D341Med (cell line): Measurements from ENCODE around the gene EPS8.
"Not testable (repeated sequence)": the region's sequence is repeated elsewhere in the genome, so short reads cannot be mapped to it uniquely, and the experiment has no call there.

Source experiments
- DNase-seq: peaks from one replicate; pipeline ENCODE4 v3.0.0; 2012; ENCODE audit warnings: low spot score

EPS8 gene

DNA sequence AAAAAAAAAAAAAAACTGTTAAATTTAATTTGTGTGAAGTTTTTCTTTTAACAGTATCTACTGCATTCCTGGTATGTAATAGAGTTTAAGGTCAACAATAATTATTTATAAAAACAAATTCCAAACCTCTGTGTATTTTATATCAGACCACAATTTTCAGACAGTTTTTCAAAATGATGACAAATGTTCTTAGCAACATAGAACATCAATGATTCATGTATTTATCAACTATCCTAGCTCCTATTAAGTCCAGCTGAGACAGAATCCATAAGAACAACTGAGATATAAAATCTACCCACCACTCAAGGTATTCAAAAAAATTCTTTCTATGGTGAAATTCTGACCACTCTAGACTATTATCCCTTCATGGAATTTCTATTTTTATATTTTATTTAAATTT is 144.5 kb downstream of the EPS8 start:
- no peak for DNase-seq

DNA sequence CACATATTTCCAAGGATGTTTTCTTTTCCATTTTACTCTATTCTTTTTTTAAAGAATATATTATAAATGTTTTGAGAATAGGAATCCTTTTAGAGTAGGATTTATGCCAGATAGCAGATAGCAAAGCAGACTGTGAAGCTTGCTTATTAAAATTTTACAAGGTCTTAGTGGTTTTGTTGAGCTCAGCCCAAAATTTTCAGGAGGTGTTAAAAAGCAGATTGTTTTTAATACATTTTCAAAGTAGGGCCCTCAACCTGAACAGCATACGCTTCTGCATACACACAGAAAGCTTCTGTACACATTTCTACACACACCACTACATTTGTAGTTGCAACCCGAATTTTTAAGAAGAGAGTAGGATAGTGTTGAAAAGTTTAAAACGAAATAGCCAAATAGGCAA is 151.0 kb downstream of the EPS8 start:
- DNase-seq, result no peak

DNA sequence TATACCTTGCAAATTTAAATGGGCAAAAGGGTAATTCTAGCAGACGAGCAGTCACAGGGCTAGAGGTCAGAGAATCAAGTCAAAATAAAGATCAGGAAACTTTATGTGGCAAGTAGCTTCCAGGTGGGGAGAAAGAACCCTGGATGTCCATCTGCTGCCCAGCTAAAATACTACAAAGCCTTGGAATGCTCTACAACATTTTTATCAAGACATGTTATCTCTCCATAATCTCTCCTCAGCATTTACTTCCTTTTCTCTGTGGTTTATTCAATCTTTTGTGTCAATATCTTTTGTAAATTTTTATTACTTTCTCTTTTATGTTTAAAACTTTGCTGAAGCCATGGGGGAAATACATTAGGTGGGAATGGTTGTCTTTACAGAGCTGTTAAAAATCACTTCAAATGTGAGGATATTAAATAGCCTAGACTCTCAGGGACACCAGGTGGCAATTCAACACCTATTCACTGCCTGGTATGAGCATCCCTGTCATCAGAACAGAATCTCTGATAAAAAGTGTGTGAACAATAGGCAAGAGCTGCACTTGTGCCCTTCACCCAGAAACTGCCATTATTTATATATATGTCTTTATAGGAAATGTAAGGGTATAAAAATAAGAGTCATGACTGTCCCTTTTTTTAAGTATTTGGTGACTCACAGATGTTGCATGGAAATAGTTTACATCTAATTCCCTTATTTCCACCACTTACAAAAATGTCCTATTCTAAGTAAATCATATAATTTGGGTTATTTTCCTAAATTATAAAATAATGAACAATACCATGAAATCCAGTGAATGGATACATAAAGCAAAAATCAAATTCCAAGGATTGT is 152.9 kb downstream of the EPS8 start:
- DNase-seq, result no peak

DNA sequence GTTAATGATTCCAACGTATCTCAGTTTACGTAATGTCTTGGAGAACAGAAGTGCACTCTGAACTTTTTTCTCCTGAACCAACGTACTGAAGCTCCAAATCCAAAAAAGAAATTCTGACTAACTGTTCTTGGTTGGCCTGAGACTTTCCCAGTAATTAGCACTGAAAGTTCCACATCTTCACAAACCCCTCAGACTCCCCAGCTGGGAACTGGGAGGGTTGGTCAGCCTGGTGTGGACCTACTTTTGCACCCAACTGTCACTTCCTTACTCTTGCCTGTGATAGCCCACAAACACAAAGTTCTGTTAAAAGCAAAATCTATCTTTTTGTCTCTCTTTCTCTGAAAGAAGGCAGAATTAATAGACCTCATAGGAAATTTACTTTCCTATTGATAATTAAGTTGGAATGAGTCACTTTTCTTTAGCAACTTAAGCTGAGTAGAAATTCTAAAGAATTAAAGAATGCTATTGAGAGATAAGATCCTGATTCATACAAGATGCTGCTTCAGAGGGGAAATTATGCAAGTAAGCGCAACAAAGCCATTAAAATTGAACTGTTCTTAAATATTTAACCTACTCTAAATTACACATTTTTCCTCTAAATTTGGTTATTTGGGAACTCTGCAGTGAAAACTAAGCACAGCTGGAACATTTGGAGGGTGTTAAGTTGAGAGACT is 155.0 kb downstream of the EPS8 start:
- DNase-seq, result no peak

DNA sequence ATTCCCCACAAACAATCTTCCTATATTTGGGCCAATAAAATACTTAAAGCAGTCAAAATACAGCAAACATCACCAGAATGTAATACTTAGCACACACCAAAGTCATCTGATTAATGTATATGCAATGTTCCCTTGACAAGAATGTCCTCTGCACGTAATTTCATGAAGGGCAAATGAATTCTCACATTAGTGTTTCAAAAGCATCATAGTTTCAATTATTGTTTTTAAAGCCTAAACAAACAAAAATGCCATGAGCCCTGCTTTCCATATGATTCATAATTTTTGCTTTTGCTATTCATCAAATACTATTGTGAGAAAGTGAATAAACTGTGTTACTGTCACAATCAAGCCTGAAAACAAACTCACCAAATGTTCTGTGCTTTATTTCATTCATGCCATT is 156.0 kb downstream of the EPS8 start:
- no peak for DNase-seq

DNA sequence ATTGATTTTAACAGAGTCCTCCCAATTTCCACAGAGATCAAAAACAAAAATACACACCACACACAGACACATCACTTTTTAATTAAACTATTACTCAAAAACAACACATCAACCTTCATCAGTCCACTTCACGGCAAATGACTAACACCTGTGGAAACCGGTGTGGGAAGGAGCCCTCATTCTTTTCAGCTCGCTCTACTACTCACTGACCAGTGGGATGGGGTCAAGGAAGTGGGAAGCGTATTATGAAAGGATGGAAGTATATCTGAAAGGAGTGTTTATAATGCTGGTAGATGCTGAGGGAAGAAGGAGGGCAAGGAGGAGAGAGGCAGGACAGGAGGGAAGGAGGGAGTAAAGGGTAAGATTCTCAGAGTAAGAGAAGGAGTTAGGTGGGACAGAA is 156.5 kb downstream of the EPS8 start:
- no peak for DNase-seq

DNA sequence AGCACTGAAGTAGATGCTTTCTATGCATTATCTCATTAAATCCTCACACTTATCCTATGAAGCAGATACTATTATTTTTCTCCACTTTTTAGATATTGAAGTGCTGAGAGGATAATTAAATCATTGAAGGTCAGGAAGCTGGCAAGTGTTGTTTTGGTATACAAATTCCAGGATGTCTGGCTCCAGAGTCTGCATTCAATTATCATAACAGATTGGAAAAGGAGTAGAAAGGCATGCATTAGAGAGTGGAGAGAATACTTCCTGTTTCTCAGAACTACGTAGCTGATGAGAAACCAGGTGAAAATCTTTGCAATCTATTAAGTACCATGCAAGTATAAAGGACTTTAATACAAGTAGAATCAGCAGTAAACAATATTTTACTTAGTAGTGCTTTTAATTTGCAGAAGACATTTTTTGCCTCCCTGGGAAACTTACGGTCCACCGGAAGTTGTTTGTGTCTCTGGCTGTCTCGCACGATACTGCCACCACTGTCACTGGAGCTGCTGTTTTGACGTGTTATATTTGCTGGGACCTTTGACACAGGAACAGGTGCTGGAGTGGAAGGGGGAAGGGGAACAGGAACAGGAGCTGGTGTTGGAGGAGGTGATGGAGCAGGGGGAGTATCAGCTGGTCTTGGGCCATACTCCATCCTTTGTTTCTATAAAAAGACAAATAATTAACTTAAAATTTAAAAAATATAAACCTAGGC is 158.0 kb downstream of the EPS8 start:
- DNase-seq, result no peak

DNA sequence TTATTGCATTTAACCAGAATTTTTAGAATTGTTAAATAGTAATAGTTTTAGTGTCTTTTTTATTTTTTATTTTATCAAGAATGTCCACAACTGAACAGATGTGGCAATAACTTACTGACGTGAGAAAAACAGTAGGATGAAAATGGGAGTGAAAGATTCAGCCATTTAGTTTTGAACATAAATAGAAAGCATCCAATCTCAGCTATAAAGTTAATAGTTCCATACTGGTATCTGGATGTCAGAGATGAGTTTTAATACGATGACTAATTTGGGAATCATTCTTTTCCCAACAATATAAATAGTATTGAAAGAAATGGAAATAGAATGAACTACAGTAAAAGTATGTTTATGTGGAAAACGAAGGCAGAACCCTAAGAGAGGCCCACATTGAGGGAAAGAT is 159.4 kb downstream of the EPS8 start:
- no peak for DNase-seq

DNA sequence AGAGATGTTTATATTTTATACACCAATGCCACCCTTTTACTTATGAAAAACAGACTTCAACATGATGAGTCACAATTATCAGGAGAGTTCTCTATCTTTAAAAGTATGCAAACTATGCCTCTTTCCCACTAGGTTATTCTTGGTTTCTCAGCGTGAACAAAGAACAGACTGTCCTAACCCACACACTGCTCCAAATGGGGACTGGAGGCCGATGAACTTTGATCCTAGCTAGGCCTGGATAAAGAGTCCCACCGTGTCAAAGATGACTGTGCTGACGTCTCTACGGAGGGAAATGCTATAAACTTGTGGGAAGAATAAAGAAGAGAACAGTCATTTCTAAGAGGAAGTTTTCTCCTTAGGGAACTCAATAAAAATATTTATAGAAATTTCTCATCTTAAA is 160.1 kb downstream of the EPS8 start:
- DNase-seq, result no peak

DNA sequence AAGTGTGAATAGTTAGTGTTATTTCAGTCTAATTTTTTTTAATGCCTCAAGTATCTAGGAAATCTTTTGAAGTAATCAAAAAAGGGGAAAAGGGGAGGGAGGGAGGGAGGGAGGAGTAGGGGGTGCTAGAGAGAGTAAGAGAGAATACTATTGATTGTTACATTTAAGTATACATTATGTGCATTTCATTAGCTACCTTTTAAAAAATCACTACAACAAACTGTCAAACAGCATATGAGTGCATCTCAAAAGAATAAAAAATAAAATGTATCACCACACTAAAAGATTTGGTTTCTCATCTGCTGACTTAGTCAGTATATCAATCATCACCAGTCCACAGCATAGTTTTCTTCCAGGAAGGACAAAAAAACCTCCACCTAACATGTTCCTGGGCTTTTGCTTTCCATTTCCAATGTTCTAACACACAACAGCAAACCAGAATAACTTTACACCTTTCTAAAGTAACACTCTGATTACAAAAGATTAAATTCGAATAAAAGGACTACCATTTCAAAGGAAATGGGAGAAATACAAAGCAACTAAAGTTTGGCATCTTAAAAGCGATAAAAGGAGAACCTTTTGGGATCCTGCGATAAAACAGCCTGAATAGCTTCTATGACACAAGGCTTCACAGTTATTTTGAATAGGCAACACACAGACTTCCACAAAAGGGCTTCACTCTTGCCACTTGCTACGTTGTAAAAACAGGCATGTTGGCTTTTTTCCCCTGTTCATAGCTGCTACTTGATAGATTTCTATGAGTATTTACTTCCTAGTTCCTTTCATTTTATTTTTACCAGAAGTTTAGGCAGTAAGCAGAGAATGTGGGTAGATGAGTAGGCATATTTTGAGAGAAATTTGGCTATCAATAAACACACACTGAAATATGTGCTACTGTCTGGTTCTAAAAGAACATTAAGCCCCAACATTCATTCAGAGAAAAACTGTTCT is 160.9 kb downstream of the EPS8 start:
- no peak for DNase-seq

DNA sequence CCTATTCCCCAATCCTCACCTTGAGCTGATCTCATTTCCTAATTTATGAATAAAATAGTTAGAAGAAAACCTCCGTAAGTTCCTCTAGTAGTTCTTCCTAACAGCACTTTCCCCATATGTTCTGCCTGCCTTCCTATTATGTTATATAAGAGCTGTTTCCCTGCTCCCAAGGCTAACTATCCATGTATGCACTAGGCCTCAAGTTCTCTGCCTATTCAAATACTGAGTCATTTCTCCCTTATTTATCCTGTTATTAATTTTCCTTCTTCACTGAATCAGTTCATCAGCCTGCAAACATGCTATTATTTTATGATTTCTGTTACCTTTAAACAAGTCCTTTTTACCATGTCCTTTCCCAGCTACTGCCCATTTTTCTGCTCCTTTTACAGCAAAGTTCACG is 164.1 kb downstream of the EPS8 start:
- DNase-seq, result no peak

DNA sequence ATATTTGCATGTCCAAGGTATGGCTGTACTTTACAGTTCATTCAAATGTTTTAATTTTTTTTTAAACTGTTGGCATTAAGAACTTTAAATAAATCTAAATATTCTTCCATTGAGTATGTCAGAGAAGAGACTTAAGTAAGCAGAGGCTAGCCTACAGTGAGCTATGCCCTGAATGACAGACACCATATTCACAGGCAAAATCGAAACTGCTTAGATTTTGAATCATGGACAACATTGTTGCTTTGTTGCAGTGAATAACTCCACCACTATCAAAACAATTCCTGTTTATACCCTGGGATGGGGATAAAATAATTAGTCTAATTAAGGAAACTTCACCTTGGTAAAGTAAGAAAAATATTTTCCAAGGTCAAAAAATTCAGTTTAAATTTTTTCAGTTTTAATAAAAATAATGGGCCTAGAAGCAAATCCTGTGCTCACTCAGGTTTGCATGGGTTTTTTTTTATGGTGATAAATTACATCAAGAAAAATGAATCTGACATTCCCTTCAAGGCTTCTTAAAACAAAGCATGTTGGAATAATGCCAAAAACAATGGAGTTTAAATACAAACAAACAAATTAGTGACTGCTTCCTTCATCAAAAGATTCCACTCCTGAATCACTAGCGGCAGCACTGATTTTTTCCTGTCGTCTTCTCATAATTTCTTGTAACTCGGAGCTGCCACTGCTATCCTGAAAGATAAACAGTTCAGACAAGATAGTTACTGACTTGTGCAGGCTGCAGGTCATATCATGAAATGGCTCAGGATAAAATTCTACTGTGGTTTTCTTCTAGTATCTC is 168.2 kb downstream of the EPS8 start:
- DNase-seq, result no peak

DNA sequence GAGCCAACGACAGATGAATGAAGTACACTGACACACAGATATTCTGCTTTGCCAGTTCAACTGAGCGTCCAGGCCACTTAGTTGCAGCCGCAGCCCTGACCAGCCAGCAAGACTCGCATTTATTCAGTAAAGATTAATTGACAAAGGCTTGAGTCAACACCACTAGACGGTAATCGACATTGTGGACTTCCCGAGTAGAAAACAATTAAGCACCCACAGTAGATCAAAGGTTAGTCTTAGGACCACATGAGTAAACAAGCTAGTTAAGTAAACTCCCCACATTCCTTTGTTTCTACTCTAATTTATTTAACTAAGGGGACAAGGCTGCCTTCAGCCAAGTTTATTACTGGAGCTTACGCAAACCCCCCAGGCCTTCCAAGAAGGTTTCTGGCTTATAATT is 172.7 kb downstream of the EPS8 start:
- not testable (repeated sequence) for DNase-seq

DNA sequence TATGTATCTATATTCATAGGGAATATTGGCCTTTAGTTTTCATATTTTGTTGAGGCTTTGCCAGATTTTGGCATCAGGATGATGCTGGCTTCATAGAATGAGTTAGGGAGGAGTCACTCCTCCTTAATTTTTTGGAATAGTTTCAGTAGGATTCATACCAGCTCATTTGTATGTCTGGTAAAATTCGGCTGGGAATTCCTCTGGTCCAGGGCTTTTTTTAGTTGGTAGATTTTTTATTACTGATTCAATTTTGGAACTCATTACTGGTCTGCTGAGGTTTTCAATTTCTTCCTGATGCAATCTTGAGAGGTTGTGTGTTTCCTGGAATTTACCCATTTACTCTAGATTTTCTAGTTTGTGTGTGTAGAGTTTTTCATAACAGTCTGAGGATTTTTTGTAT is 175.2 kb downstream of the EPS8 start:
- DNase-seq, result no peak

DNA sequence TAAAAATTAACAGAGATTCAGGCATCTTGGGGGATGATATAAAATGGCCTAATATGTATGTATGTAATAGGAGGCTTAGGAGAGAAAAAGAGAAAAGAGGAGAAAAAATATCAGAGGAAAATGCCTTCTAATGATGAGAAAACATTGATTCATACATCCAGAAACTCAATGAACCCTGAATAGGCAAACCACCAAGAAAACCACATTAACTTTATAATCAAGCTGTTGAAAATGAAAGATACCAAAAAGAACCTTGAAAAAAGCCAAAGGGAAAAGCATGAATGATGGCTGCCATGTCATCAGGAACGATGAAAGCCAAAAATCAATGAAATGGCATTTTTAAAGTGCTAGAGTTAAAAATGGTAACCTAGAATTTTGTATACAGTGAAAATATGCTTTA is 180.2 kb downstream of the EPS8 start:
- DNase-seq, result no peak

DNA sequence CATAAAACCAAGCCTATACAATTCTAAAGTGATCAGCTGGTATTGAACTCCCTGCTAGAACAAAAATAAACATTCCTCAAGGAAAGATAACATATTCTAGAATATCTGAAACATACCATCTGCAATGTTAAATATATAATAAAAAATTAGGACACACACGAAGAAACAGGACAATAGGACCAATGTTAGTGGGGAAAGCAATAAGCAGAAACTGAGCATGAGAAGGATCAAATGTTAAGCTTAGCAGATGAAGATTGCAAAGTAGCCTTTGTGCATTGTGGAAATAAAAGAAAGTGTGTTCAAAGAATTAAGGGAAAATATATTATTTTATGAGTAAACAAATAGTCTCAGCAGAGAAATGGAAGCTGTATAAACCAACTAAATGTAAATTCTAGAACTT is 180.8 kb downstream of the EPS8 start:
- no peak for DNase-seq

DNA sequence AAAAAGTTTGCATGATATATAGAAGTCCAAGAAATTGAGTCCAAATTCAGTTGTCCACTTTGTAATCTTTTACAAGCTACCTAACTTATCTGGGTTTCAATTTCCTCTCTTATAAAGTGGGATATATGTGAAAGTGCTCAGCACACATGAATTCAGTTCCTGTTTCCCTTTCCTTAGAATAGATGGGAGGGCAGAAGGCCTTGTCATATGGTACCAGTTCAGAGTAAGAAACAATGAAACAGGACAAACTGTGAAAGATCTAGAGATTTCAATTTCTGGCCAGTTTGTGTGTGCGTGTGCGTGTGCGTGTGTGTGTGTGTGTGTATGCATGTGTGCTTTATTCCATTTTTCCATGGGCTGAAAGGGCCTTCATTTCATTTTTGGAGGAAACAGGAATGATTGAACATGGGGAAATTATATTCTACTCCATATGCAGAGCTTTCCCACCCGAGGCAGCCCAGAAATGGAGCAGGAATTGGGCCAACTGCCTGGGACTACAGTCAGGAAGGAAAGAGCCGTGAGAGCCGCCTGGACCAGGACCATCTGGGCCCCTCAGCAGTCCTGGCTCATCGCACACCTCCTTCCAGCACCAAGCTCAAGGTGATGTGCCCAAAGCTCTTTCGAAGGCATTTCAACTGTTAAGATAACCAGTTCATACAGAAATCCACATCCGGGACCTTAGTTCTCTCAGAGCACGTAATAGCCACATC is 183.2 kb downstream of the EPS8 start:
- DNase-seq, result no peak

DNA sequence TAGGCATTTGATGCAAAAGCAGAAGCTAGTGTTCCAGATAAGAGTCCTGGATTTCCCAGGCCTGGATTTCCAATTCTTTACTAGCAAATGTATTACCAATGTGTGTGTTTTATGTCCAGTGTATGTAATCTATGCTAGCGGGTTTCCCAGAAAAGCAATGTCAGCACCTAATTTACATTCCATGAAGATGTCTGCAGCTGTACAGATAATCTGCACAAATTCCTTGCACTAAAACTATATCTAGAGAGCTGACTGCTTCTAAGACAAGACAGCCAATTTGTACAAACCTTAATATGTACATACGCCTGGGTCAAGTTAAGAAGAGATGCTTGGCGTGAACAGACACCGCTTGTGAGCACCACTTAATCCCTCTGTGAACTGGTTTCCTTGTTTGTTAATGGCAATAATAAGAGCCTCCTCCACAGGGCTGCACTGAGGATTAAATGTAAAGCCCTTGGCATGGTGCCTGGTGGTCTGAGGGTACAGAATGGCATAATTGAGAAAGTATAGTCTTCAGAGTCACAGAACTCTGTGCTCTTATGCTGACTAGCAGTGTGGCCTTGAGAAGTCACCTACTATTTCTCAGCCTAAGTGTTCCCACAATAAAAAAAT is 185.6 kb downstream of the EPS8 start:
- DNase-seq, result peak; percentile 72

DNA sequence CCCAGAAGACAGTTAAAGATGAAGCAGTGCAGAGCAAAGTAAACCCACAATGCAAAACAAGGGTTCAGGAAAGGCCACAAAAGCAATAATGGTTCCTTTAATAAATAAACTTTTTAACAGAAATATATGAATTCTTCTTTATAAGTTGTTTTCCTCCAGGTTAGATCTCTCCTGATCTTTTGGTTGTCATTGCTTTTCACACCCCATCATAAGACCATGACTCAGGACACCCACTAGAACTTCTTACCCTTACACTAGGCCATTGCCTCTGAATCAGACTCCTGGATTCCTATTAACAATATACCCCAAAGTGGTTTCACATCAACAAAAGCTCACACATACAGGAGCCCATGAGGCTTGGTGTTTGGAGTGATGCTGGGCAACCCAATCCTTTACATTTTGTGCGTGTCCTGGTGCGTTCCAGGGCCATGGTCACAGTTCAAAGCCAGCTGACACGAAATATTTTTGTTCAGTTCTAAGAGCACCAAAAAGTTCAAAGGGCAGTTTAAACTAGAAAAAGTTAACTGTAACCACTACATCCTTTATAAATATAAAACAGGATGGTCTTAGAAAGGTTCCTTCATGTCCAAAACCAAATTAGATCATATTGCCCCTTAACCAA is 187.0 kb downstream of the EPS8 start:
- no peak for DNase-seq
